NCI-H2171 (cell line): Measurements from ENCODE around the gene CRIM1.

Experiments used
- DNase-seq: peaks from one replicate; lab custom pipeline; 2025; lab: John Stamatoyannopoulos, UW

The CRIM1 gene

GRCh38 chr2:36578343-36579296 is 223.0 kb downstream of the CRIM1 start:
- DNase-seq = no peak

DNA sequence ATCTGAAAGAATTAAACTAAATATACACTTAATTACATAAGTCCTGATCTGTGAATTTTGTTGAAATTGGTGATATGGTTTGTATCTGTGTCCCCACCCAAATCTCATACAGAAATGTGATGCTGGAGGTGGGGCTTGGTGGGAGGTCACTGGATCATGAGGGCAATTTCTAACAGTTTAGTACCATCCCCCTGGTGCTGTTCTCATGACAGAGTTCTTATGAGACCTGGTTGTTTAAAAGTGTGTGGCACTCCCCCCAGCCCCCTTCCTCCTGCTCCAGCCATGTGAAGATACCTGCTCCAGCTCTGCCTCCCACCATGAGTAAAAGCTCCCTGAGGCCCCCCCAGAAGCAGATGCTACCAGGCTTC is 223.7 kb downstream of the CRIM1 start:
- DNase-seq = no peak

GRCh38 chr2:36582538-36582937 is 227.0 kb downstream of the CRIM1 start:
- no peak for DNase-seq

- DNase-seq = no peak
Observed at GRCh38 chr2:36582951-36583350, 227.4 kb downstream of the CRIM1 start.

DNA sequence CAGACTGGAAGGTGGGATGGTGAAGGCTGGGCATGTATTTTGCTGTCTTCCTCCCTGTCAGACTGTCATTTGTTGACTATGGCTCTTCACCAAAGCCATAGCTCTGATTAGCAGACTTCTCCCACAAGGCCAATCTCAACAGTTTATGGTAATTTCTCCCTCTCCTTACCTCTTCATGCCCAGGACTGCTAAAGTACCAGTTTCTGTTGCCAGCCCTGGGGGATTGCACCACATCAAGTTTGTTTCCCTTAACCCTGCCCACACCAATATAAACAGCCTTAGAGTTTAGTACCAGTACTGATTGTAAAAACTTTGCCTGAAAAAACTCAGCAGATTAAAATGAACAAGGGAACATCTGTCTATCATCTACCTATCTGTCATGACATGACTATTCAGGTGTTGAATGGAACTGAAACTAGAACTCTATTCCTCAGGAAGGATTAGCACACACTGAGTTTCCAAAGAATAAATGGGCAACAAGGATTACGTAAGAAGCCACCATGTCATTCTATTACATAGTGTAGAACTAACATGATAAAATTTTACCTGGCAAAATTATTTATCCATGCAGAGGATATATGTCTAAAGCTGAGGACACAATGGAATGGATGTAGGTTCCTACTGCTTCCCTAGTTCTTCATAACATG is 228.7 kb downstream of the CRIM1 start:
- no peak for DNase-seq

DNA sequence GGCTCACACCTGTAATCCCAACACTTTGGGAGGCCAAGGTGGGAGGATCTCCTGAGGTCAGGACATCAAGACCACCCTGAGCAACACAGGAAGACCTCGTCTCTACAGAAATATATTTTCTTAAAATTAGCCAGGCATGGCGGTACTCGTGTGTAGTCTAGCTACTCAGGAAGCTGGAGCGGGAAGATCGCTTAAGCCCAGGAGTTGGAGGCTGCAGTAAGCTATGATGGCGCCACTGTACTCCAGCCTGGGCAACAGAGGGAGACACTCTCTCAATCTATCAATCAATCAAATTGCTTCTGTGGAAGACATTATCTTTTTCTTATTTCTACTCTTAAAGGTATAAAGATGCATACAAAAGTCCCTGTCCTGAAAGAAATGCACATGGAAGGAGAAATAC is 231.1 kb downstream of the CRIM1 start:
- no peak for DNase-seq

DNA sequence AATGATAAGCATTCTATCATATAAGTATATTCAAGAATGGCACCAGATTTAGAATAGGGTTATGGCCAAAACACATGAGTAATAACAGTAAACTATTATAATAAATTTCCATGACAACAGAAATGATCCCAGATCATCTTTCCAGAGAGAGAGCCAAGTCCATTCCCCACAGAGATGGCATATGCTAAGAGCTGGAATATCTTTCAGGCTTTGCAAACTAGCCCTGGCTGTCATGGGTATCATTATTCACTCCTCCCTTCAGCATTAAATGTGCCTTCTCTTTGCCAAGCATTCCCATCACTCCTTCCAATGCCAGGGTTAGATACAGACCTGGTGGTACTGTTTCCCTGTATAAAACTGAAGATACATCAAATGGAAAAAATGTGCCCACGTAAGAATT is 231.5 kb downstream of the CRIM1 start:
- DNase-seq = no peak

DNA sequence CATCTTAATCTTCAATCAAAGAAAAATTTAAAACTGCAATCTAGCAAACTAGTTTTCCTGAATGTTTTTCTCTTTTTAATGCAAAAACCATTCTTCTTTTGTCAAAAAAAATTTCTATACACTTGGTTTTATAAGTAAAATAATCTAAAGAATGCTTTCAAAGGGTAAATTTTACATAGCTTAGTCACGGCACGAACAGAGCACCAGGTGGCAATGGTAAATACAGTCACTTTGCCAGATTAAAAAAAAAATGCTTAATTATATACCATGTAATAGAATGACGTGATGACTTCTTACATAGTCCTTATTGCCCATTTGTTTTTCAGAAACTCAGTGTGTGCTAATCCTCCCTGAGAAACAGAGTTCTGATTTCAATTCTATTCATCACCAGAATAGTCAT is 232.0 kb downstream of the CRIM1 start:
- DNase-seq = no peak

GRCh38 chr2:36589230-36589630 is 233.7 kb downstream of the CRIM1 start:
- DNase-seq = no peak

DNA sequence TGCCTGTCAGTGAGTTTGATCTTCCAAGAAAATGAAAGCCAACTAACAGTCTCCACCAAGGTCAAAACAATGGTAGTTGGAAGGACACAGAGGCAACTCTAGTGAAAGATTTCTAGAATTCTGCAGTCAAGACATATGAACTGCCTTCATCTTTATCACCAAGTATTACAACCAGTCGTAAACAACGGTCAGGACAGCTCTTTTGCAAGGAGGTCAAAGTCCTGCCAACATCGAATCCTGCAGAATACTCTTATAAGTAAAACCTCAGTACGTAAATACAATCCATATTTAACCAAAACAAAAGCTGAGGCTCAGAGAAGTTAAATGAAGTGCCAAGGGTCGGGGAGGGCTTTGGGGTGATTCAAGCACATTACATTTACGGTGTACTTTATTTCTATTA is 239.3 kb downstream of the CRIM1 start:
- DNase-seq = no peak

DNA sequence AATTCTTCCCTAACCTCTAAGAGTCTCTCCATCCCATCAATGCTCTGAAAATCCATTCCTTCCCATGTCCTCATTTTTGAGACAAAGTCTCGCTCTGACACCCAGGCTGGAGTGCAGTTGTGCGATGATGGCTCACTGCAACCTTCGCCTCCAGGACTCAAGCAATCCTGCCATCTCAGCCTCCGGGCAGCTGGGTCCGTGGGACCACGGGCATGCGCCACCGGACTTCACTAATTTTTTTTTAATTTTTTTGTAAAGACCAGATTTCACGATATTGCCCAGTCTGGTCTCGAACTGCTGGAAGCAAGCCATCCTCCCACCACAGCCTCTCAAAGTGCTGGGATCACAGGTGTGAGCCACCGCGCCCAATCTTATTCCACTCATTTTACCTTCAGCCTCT is 240.8 kb downstream of the CRIM1 start:
- DNase-seq = no peak

GRCh38 chr2:36597003-36597531 is 241.5 kb downstream of the CRIM1 start:
- no peak for DNase-seq

GRCh38 chr2:36597532-36598377 is 242.2 kb downstream of the CRIM1 start, which contains the start of gene FEZ2:
Gene FEZ2 (minus strand): TSS chr2:36598168. CDS start chr2:36598142, 26 bp downstream.
- peak; percentile 61 for DNase-seq
